Keratinocyte (primary cell): ENCODE results near the gene MAP2K2. TPM values are rescaled to one million over a fixed set of nuclear protein-coding genes. Genes with fewer than 3 reads are reported as not detected.
A peak's percentile ranks its signal among the peaks of the same experiment; 100 is the strongest.

Experiments
- DNase-seq: peaks from one replicate; pipeline ENCODE4 v3.0.0-alpha.2; 2011; ENCODE audit warnings: low read depth, missing footprints, low spot score
- FAIRE-seq: peaks from 2 replicates; lab custom pipeline; 2011; peaks lifted over from hg19 to GRCh38; lab: Jason Lieb, UNC
- H2AFZ ChIP-seq: 2 replicates; pipeline ENCODE4 v1.6.0; 2012; ENCODE audit warnings: low read length, control low read depth, inconsistent platforms; ENCODE audit not compliant: control insufficient read depth
- H3K27ac ChIP-seq: 2 replicates; pipeline ENCODE4 v1.5.1; 2011; ENCODE audit warnings: low read length; ENCODE audit not compliant: control insufficient read depth, insufficient read depth
- H3K27me3 ChIP-seq: 3 replicates; pipeline ENCODE4 v1.6.0; 2011; ENCODE audit warnings: low read length; ENCODE audit not compliant: control insufficient read depth, insufficient read depth; ENCODE audit errors: extremely low read depth
- H3K36me3 ChIP-seq, 2 experiments: 2 replicates in 1 of 2; 3 replicates in 1 of 2; pipeline ENCODE4 v1.5.1; 2011; ENCODE audit warnings: low read length in 2 of 2, mild to moderate bottlenecking in 1 of 2; ENCODE audit not compliant: control insufficient read depth in 2 of 2, insufficient read depth in 2 of 2; ENCODE audit errors: extremely low read depth in 1 of 2
- H3K4me1 ChIP-seq: 3 replicates; pipeline ENCODE4 v1.5.1; 2011; ENCODE audit warnings: low read length; ENCODE audit not compliant: control insufficient read depth, insufficient read depth; ENCODE audit errors: extremely low read depth
- H3K4me2 ChIP-seq: 3 replicates; pipeline ENCODE4 v1.6.0; 2011; ENCODE audit warnings: low read depth, low read length; ENCODE audit not compliant: control insufficient read depth, insufficient read depth; ENCODE audit errors: extremely low read depth
- H3K4me3 ChIP-seq, 3 experiments: fragments of 200-600 bp in 1 of 3; sonication (generic) in 1 of 3; 2 replicates in 2 of 3; 3 replicates in 1 of 3; pipeline ENCODE4 v1.5.1; 2011 to 2016; ENCODE audit warnings: low read length in 3 of 3, mild to moderate bottlenecking in 3 of 3, control low read depth in 2 of 3, inconsistent platforms in 1 of 3, low read depth in 1 of 3, mixed read lengths in 1 of 3, mixed run types in 1 of 3, moderate library complexity in 1 of 3; ENCODE audit not compliant: control insufficient read depth in 2 of 3, insufficient read depth in 2 of 3; ENCODE audit errors: extremely low read depth in 1 of 3
- H3K79me2 ChIP-seq: 2 replicates; pipeline ENCODE4 v1.6.0; 2012; ENCODE audit warnings: low read length; ENCODE audit not compliant: control insufficient read depth, insufficient read depth
- H3K9ac ChIP-seq: 3 replicates; pipeline ENCODE4 v1.6.0; 2011; ENCODE audit warnings: low read length; ENCODE audit not compliant: control insufficient read depth, insufficient read depth; ENCODE audit errors: extremely low read depth
- H3K9me1 ChIP-seq: 3 replicates; pipeline ENCODE4 v1.6.0; 2011; ENCODE audit warnings: low read length; ENCODE audit not compliant: control insufficient read depth, insufficient read depth; ENCODE audit errors: extremely low read depth
- H3K9me3 ChIP-seq: 2 replicates; pipeline ENCODE4 v1.5.1; 2012; ENCODE audit warnings: low read depth, low read length; ENCODE audit not compliant: control insufficient read depth
- H4K20me1 ChIP-seq: 3 replicates; pipeline ENCODE4 v1.6.0; 2011; ENCODE audit warnings: low read length; ENCODE audit not compliant: control insufficient read depth, insufficient read depth; ENCODE audit errors: extremely low read depth
- EZH2 ChIP-seq: IDR thresholded peaks from one replicate; pipeline ENCODE4 v1.6.1; 2012; ENCODE audit warnings: inconsistent platforms, mild to moderate bottlenecking, low read length, moderate library complexity
- dilution Hi-C: fragments of 300-500 bp; cut with MboI; formaldehyde crosslinking; loops from one replicate; pipeline ENCODE4 v1.7.0; 2020; ENCODE audit warnings: low sequenced_read_pairs; ENCODE audit not compliant: extremely low pct_ligation_motif_present
- polyA plus RNA-seq, 5 experiments: library from polyadenylated mRNA; depleted of rRNA in 3 of 5; stranded (reverse) in 3 of 5; stranded (forward) in 1 of 5; unstranded in 1 of 5; fragments of >200 nt; gene quantifications; 1 replicate in 1 of 5; 2 replicates in 3 of 5; 3 replicates in 1 of 5; pipeline versions ENCODE4 v1.2.1 to v1.2.3, GENCODE V29; 2011 to 2012; ENCODE audit warnings: missing spikeins in 2 of 5, low read depth in 1 of 5, low replicate concordance in 1 of 5
- TF ChIP-seq, protein P1 (sequence below), 3 experiments: IDR thresholded peaks in 1 of 3; conservative IDR thresholded peaks in 1 of 3; optimal IDR thresholded peaks in 1 of 3; 2 replicates in 2 of 3; 3 replicates in 1 of 3; pipeline versions ENCODE3 to v1.5.1; 2011; ENCODE audit warnings: low read length in 3 of 3, mild to moderate bottlenecking in 3 of 3, moderate library complexity in 2 of 3, control low read depth in 1 of 3, inconsistent platforms in 1 of 3; ENCODE audit not compliant: insufficient read depth in 2 of 3; ENCODE audit errors: extremely low read depth in 1 of 3

Gene MAP2K2
- polyA plus RNA-seq, 1 donor (not counting 4 experiments of a cell fraction or from before 2014, with no cell fraction given): 61.8 TPM

DNA sequence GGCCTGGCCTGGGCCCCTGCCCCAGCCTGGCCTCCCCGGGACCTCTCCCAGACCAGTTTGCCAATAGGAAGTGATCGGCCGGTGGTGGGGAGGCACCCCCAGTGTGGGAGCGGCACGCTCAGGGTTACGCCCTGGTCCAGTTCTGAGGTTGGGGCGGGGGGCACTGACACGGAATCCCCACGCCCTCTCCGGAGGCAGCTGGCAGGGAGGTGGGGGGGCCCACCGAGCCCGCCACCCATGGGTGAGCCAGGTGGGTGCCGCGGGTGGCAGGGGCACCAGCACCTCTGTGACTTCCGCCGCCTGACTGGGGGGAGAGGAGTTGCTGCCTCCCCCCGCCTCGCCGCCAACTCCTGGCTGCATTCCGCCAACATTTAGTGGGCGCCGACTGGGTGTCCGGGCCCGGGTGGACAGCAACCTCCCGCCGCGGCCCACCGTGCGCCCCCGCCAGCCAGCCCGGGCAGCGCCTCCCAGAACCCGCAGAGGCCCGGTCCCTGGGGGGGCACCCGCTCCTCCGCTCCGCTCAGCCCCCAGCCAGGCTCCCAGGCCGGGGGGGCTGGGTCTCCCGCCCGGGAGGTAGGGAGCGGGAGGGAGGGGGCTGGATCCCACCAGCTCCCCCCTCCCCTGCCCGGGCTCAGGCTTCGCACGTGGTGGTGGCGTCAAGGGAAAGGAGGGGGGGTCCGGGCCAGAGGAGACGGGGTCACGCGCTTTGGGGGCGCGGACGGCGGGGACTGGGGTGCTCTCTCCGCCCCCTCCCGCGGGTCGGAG is 59.2 kb downstream of the MAP2K2 start:
- dilution Hi-C loops: no loop called here
- Histone ChIP-seq H3K4me2 (peak overlapping the region; percentile 96), H3K9ac (peak overlapping the region; percentile 88), H3K4me3 (peak overlapping the region; percentile 85 to 92 (median 92)), H3K9me1 (no peaks in the 10 kb centered on the region), H3K79me2 (peaks cover 54% of the 10 kb centered on the region), H3K36me3 (peaks cover 5 to 18% of the 10 kb centered on the region in 2 experiments), H2AFZ (no peak overlapping the region), H3K9me3 (no peaks in the 10 kb centered on the region), H4K20me1 (peaks cover 33% of the 10 kb centered on the region), H3K4me1 (peaks cover 46% of the 10 kb centered on the region), H3K27me3 (no peaks in the 10 kb centered on the region), H3K27ac (peak overlapping the region; percentile 71)
- no peak for FAIRE-seq
- no peak for TF ChIP-seq EZH2
- TF ChIP-seq, protein P1, sequence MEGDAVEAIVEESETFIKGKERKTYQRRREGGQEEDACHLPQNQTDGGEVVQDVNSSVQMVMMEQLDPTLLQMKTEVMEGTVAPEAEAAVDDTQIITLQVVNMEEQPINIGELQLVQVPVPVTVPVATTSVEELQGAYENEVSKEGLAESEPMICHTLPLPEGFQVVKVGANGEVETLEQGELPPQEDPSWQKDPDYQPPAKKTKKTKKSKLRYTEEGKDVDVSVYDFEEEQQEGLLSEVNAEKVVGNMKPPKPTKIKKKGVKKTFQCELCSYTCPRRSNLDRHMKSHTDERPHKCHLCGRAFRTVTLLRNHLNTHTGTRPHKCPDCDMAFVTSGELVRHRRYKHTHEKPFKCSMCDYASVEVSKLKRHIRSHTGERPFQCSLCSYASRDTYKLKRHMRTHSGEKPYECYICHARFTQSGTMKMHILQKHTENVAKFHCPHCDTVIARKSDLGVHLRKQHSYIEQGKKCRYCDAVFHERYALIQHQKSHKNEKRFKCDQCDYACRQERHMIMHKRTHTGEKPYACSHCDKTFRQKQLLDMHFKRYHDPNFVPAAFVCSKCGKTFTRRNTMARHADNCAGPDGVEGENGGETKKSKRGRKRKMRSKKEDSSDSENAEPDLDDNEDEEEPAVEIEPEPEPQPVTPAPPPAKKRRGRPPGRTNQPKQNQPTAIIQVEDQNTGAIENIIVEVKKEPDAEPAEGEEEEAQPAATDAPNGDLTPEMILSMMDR (optimal IDR thresholded peaks at IDR 0.05 in 1 of 3, IDR thresholded peaks at IDR 0.05 in 1 of 3, conservative IDR thresholded peaks at IDR 0.05 in 1 of 3; ENCODE audit: extremely low read depth in 1 of 3, insufficient read depth in 2 of 3, low read length in 3 of 3): no peak
- DNase-seq: no peak

DNA sequence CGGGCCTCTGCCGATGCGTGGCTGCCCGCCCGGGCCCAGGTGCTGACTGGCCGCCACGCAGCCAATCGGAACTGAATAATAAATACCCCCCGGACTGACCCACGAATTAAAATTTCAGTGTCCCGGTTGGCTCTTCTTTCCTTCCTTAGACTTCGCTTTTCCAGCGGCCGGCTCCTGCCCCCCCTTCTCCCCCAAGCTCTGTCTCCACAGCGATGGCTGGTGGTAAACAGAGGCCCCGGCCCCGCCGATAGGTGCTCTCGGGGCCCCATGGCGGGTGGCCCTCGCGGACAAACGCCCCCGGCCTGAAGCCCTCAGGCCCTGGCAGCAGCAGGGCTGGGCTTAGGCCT is 59.8 kb downstream of the MAP2K2 start:
- peak overlapping the region; percentile 96 for H3K4me2 ChIP-seq
- no peaks in the 10 kb centered on the region for H3K9me3 ChIP-seq
- dilution Hi-C loops: no loop called here
- peaks cover 51% of the 10 kb centered on the region for H3K4me1 ChIP-seq
- TF ChIP-seq, protein P1 (optimal IDR thresholded peaks at IDR 0.05 in 1 of 3, IDR thresholded peaks at IDR 0.05 in 1 of 3, conservative IDR thresholded peaks at IDR 0.05 in 1 of 3; ENCODE audit: extremely low read depth in 1 of 3, insufficient read depth in 2 of 3, low read length in 3 of 3): no peak
- no peak for TF ChIP-seq EZH2
- peaks cover 59% of the 10 kb centered on the region for H3K79me2 ChIP-seq
- H2AFZ ChIP-seq: no peak overlapping the region
- H3K9ac ChIP-seq: peak overlapping the region; percentile 88
- peak overlapping the region; percentile 71 for H3K27ac ChIP-seq
- H3K9me1 ChIP-seq: no peaks in the 10 kb centered on the region
- H3K36me3 ChIP-seq: peaks cover 5 to 18% of the 10 kb centered on the region in 2 experiments
- peaks cover 33% of the 10 kb centered on the region for H4K20me1 ChIP-seq
- DNase-seq: no peak
- FAIRE-seq: no peak
- no peaks in the 10 kb centered on the region for H3K27me3 ChIP-seq
- peak overlapping the region; percentile 85 to 92 (median 92) for H3K4me3 ChIP-seq
